Endothelial cell (in vitro differentiated cells): ENCODE results near the gene ZNF438. TPM values are rescaled to one million over a fixed set of nuclear protein-coding genes. Genes with fewer than 3 reads are reported as not detected.

ENCODE experiments used
- DNase-seq: peaks from one replicate; pipeline ENCODE4 v3.0.0; 2021; ENCODE audit warnings: low spot score
- H3K27ac Mint-ChIP-seq: one replicate; pipeline ENCODE4 v1.8.0; 2021; ENCODE audit warnings: mixed read lengths, inconsistent platforms; ENCODE audit not compliant: unreplicated experiment
- H3K27me3 Mint-ChIP-seq: one replicate; pipeline ENCODE4 v1.8.0; 2021; ENCODE audit warnings: mild to moderate bottlenecking, moderate library complexity, mixed read lengths, inconsistent platforms; ENCODE audit not compliant: unreplicated experiment
- H3K36me3 Mint-ChIP-seq: one replicate; pipeline ENCODE4 v1.8.0; 2021; ENCODE audit warnings: mild to moderate bottlenecking, low read depth, mixed read lengths, inconsistent platforms; ENCODE audit not compliant: unreplicated experiment
- H3K4me1 Mint-ChIP-seq: one replicate; pipeline ENCODE4 v1.8.0; 2021; ENCODE audit warnings: mild to moderate bottlenecking, mixed read lengths, inconsistent platforms; ENCODE audit not compliant: unreplicated experiment
- H3K4me3 Mint-ChIP-seq: one replicate; pipeline ENCODE4 v1.8.0; 2021; ENCODE audit warnings: mild to moderate bottlenecking, mixed read lengths, inconsistent platforms; ENCODE audit not compliant: unreplicated experiment
- H3K9me3 Mint-ChIP-seq: one replicate; pipeline ENCODE4 v1.8.0; 2021; ENCODE audit warnings: mixed read lengths, inconsistent platforms; ENCODE audit not compliant: unreplicated experiment
- CTCF ChIP-seq: fragments of 200-600 bp; sonication (generic); IDR thresholded peaks from one replicate; pipeline ENCODE4 v1.5.0; 2021; ENCODE audit warnings: antibody characterized with exemption; ENCODE audit not compliant: unreplicated experiment
- total RNA-seq: library from RNA; stranded (reverse); fragmentation: NEBNext Ultra II Directional; extraction: Animal tissue kit (Norgen Biotek cat#: 25700); gene quantifications from one replicate; pipeline ENCODE4 v1.2.1, GENCODE V29; 2021; ENCODE audit not compliant: unreplicated experiment

ZNF438 gene
- total RNA-seq, 1 donor from 2014 or later: 4.3 TPM

- Mint-ChIP-seq H3K36me3 (peaks cover 5% of the 10 kb centered on the region), H3K27ac (no peak overlapping the region), H3K4me1 (peaks cover 3% of the 10 kb centered on the region), H3K27me3 (peaks cover 1% of the 10 kb centered on the region), H3K9me3 (no peaks in the 10 kb centered on the region), H3K4me3 (no peak overlapping the region)
- TF ChIP-seq CTCF: no peak
- DNase-seq: no peak
Observed at GRCh38 chr10:30842894-30843293, 188.8 kb downstream of the ZNF438 start.

GRCh38 chr10:30842185-30842584, 189.5 kb downstream of the ZNF438 start:
- Mint-ChIP-seq H3K36me3 (peaks cover 5% of the 10 kb centered on the region), H3K27ac (no peak overlapping the region), H3K9me3 (no peaks in the 10 kb centered on the region), H3K4me1 (peaks cover 3% of the 10 kb centered on the region), H3K27me3 (peaks cover 1% of the 10 kb centered on the region), H3K4me3 (no peak overlapping the region)
- no peak for TF ChIP-seq CTCF
- no peak for DNase-seq

GRCh38 chr10:30840395-30841050, 191.1 kb downstream of the ZNF438 start:
- H3K4me1 Mint-ChIP-seq: peaks cover 3% of the 10 kb centered on the region
- no peak for TF ChIP-seq CTCF
- H3K9me3 Mint-ChIP-seq: no peaks in the 10 kb centered on the region
- no peak overlapping the region for H3K27ac Mint-ChIP-seq
- no peak for DNase-seq
- H3K4me3 Mint-ChIP-seq: no peak overlapping the region
- peaks cover 1% of the 10 kb centered on the region for H3K27me3 Mint-ChIP-seq
- no peaks in the 10 kb centered on the region for H3K36me3 Mint-ChIP-seq

- no peaks in the 10 kb centered on the region for H3K36me3 Mint-ChIP-seq
- no peak for DNase-seq
- H3K4me3 Mint-ChIP-seq: no peak overlapping the region
- H3K27me3 Mint-ChIP-seq: peaks cover 1% of the 10 kb centered on the region
- no peak overlapping the region for H3K27ac Mint-ChIP-seq
- no peak for TF ChIP-seq CTCF
- H3K4me1 Mint-ChIP-seq: no peaks in the 10 kb centered on the region
- no peaks in the 10 kb centered on the region for H3K9me3 Mint-ChIP-seq
Observed at GRCh38 chr10:30839652-30840051, 192.0 kb downstream of the ZNF438 start.

- peaks cover 14% of the 10 kb centered on the region for H3K4me1 Mint-ChIP-seq
- H3K27ac Mint-ChIP-seq: no peak overlapping the region
- H3K36me3 Mint-ChIP-seq: no peaks in the 10 kb centered on the region
- no peak for DNase-seq
- H3K4me3 Mint-ChIP-seq: no peak overlapping the region
- peaks cover 3% of the 10 kb centered on the region for H3K27me3 Mint-ChIP-seq
- no peaks in the 10 kb centered on the region for H3K9me3 Mint-ChIP-seq
- TF ChIP-seq CTCF: no peak
Observed at GRCh38 chr10:30836406-30836805, 195.3 kb downstream of the ZNF438 start.
